Femur (tissue), 1 donor: ENCODE measurements around the gene ATP4A.

Source experiments
- DNase-seq: peaks from one replicate; pipeline ENCODE4 v3.0.0-alpha.2; 2017

Gene ATP4A

GRCh38 chr19:35565016-35565856 lies 1.8 kb upstream of the ATP4A start:
- DNase-seq = no peak

GRCh38 chr19:35562776-35563175 lies 682 bp downstream of the ATP4A start:
- DNase-seq = no peak

- DNase-seq = no peak
Observed at GRCh38 chr19:35562336-35562735, 1.1 kb downstream of the ATP4A start.

GRCh38 chr19:35561436-35561835 lies 2.0 kb downstream of the ATP4A start:
- DNase-seq = no peak

- no peak for DNase-seq
Observed at GRCh38 chr19:35560677-35561076, 2.8 kb downstream of the ATP4A start.

GRCh38 chr19:35560271-35560670 lies 3.2 kb downstream of the ATP4A start:
- no peak for DNase-seq

- no peak for DNase-seq
Observed at GRCh38 chr19:35559781-35560180, 3.7 kb downstream of the ATP4A start.

- no peak for DNase-seq
Observed at GRCh38 chr19:35559281-35559659, 4.2 kb downstream of the ATP4A start.

- no peak for DNase-seq
Observed at GRCh38 chr19:35558400-35559280, 4.8 kb downstream of the ATP4A start.

- peak; percentile 60 for DNase-seq
Observed at GRCh38 chr19:35557539-35558399, 5.7 kb downstream of the ATP4A start.

- DNase-seq = peak; percentile 9
Observed at GRCh38 chr19:35556846-35557538, 6.5 kb downstream of the ATP4A start.

- DNase-seq = no peak
Observed at GRCh38 chr19:35556025-35556590, 7.3 kb downstream of the ATP4A start.

- DNase-seq = no peak
Observed at GRCh38 chr19:35555301-35556005, 8.0 kb downstream of the ATP4A start.

- no peak for DNase-seq
Observed at GRCh38 chr19:35554076-35554475, 9.4 kb downstream of the ATP4A start.

GRCh38 chr19:35553385-35554000 lies 10.0 kb downstream of the ATP4A start:
- no peak for DNase-seq

GRCh38 chr19:35552534-35553384 lies 10.7 kb downstream of the ATP4A start:
- DNase-seq = no peak

- no peak for DNase-seq
Observed at GRCh38 chr19:35551091-35551810, 12.2 kb downstream of the ATP4A start.

- no peak for DNase-seq
Observed at GRCh38 chr19:35549879-35550523, 13.5 kb downstream of the ATP4A start.
